Activated CD4-positive, CD25-positive, alpha-beta regulatory T cell (primary cell): ENCODE measurements around the gene CDH13.

Source experiments
- DNase-seq, 4 experiments: peaks; one replicate each; lab custom pipeline; 2025; lab: John Stamatoyannopoulos, UW

CDH13 gene

DNA sequence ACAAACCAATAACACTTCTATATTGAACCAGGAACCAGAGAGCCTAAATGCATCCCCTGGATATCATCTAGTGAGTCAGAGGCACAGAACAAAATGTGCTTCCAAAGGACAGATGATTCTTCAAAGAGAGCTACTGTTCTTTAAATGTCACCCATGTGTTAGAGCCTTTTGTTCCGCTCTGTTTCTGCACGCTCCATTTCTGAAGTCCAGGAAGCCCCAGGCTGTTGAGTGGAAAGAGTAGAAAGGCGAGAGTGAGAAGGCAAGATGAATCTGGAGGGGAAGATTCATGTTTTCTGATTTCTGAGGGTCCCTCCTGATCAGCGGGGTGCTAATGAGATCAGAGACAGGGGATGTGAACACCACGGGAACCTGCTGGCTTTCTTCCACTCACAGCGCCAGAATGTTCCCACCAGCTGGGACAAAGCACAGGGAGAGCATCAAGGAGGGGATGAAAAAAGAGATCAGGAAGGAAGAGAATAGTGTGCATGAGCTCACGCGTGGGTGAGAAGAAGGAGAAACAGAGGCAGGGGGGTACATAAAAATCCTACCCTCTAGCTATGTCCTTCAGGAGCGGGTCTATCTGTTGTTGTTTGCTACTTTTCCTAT, 621.1 kb downstream of the CDH13 start:
- DNase-seq, result no peak

DNA sequence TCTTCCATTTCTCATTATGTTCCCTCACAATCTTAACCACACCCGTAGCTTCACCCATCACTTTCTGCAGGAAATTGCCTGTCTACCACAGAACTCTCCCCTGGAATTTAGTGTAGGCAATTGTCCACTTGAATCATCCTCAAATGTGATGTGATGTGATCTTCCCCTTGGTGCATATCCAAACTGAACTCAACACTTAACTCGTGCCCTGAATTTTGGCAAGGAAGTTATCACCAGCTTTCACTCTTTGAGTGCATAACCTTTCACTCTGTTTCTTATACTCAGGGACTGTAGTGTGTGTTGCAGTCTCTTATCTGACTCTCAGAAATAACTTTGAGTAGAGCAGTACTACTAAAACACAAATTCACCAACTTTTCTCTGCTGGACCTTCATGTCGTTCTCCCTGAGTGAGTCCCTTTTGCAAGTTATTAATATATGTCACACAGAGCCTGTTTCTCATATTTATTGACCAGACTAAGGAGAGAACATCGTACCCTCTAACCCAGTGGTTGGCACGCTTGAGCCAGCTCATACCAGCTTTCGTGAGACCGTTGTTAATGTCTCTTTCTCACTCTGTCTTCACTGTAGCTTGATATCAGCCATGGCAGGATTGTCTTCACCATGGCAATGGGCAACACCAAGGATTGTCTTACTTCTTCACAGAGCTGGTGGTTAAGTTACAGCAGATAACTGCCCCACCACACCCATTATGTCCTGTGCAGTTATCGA, 622.1 kb downstream of the CDH13 start:
- DNase-seq, result no peak

GRCh38 chr16:83253521-83253920, 626.8 kb downstream of the CDH13 start:
- DNase-seq, result no peak

- no peak for DNase-seq
Observed at GRCh38 chr16:83258366-83258928, 631.7 kb downstream of the CDH13 start.

DNA sequence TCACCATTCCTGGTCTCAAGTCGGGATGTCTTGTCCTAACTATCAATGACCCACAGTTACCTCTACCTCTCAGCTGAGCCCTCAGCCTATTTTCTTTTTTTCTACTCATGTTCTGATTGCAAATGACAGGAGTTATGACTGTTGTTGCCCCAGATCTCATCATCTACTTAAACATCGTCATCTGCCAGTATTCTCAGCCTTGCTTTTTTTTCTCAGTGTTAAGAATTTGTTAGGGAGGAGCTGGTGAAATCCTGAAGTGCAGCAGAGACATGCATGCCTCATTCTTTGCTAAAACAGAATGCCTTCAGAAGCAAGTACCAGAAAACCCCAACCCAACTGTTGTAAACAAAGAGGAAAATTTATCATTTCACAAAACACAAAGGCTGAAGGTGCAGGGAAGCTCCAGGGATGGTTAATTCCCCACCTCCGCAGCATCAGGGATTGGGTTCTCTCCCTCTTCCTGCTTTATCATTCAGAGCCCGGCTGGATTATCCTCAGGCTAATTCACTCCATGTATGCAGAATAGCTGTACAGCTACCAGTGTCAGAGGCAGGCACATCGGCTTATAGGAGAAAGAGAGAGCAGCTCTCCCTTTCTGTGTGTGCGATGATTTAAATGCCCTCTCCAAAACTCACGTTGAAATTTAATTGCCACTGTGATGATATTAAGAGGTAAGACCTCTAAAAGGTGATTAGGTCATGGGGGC, 640.2 kb downstream of the CDH13 start:
- no peak for DNase-seq

GRCh38 chr16:83268169-83268568, 641.4 kb downstream of the CDH13 start:
- no peak for DNase-seq

- no peak for DNase-seq
Observed at GRCh38 chr16:83269048-83269447, 642.3 kb downstream of the CDH13 start.

DNA sequence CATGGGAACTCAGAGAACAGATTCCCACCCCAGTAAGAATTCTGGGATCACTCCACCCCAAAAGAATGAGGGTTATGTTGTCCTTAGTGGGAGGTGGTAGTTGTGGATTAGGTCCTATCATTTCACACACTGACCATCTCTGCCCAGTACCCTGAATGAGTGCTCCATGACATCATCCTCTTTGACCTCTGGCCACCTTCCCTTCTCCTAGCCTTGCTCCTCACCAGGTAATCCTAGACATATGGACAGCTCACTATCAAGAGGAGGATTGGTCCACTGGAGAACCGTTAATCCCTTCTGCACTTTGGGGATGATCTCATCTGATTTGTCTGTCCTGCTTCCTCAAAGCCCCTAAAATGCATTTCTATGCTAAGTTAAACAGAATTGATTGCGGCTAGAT, 642.8 kb downstream of the CDH13 start:
- DNase-seq, result no peak

GRCh38 chr16:83270061-83270460, 643.3 kb downstream of the CDH13 start:
- no peak for DNase-seq

GRCh38 chr16:83270640-83271039, 643.9 kb downstream of the CDH13 start:
- no peak for DNase-seq

GRCh38 chr16:83271123-83271522, 644.4 kb downstream of the CDH13 start:
- no peak for DNase-seq

GRCh38 chr16:83271970-83272575, 645.3 kb downstream of the CDH13 start:
- no peak for DNase-seq

DNA sequence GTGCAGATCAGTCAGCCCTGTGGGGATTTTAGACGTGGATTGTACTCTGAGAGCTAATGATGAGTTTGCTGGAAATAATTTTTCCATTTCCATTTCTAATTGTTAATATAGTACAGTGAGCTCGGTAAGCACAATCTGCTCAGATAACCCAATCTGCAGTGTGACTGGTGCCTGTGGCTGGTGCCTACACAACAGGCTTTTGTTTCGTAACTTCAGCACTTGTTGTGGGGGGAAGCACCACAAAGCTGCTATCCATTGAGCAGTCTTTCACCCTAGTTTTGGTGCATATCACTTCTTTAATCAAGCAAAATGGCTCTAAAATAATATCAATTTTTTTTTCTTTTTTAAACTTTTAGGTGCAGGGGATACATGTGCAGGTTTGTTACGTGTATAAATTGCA, 646.1 kb downstream of the CDH13 start:
- no peak for DNase-seq

DNA sequence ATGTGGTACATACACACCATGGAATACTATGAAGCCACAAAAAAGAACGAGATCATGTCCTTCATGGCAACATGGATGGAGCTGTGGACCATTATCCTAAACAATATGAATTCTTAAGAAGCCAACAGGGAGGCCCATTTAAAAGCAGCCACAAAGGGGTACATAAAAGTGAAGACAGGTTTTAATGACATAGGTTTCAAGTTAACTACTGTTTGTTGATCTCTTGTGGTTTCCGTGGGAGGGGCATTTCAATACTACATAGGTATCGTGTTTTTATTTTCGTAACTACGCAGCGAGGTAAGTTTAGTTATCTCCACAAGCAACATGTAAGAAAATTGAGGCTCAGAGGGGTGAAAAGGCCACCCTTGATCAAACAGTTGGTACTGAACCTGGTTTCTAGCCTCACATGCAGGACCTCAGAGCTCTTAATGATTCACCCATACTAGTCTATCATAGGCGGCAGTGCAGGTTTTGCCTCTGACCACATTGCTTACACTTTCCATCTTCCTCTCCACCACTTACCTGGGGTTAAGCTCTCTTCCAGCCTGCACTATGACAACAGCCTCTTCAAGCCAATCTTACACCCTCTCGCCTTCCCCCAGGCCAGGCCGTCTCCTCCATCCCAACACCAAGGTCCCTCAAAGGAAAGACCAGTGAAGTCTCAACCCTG, 646.9 kb downstream of the CDH13 start:
- DNase-seq, result no peak

- no peak for DNase-seq
Observed at GRCh38 chr16:83279251-83279650, 652.5 kb downstream of the CDH13 start.

GRCh38 chr16:83285921-83286320, 659.2 kb downstream of the CDH13 start:
- no peak for DNase-seq

DNA sequence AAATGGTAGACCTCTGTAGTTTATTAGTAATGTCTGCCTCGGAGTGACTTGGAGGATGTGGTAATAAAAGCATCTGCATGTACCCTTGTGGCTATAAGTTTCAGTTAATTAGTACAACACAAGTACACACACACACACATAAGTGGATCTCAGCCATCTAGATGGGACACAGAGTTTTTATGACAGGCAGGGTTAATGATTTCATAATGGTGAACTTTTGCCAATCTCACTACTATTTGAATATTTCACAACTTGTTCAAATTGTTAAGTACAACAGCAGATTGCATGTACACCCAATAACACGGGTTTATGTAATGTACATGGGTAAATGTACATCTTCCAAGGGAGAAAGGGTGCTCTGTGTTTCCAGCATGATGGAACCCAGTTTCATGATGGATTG, 669.7 kb downstream of the CDH13 start:
- no peak for DNase-seq

DNA sequence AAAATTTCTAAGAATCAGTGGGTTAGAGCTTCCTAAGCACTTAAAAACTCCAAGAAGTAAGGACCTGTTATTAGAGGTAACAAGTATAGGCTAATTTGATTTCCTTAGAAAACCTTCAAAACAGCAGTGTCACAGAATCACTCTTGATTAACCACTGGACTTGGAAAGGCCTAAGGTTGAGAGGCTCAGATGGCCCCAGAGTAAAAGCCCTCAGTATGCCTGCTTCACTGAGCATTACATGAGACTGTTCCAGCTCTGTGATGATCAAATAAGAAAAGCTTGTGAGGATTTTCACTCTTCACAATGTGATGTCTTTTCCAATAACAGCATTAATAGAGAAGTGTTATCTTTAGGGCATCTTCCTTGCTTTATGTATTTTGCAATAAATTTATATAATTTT, 671.8 kb downstream of the CDH13 start:
- no peak for DNase-seq

DNA sequence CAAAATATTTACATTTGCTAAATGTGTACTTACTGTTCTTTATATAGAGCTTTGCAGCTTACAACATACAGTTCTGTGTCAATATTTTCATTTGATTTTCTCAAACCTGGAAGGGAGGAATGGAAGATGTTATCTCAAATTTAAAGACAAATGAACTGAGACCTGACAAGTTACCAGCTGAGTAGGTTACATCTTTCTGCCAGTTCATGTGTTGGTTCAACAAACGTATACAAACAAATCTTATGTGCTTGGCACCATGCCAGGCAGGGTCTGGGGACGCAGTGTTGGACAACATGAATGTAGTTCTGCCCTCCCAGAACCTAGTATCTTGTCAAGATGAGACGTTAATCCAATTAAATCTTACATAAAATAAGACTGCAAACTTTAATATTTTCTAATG, 673.6 kb downstream of the CDH13 start:
- DNase-seq, result no peak

GRCh38 chr16:83301971-83302370, 675.2 kb downstream of the CDH13 start:
- DNase-seq, result no peak

GRCh38 chr16:83302853-83303252, 676.1 kb downstream of the CDH13 start:
- no peak for DNase-seq

GRCh38 chr16:83305092-83305491, 678.3 kb downstream of the CDH13 start:
- DNase-seq, result no peak
